Measurements from ENCODE around the gene RMDN2.

- TF ChIP-seq CTCF (IDR thresholded peaks at IDR 0.05) (no peak), POLR2A (IDR thresholded peaks at IDR 0.05) (no peak)
These were observed 4.5 kb upstream of the RMDN2 start for GRCh38 chr2:37920570-37920969.

Data from body of pancreas (tissue), 4 donors.